GM04503 (cell line): ENCODE data around the gene HTR2B.
"Not testable (repeated sequence)": the region's sequence is repeated elsewhere in the genome, so short reads cannot be mapped to it uniquely, and the experiment has no call there.

Experiments used
- DNase-seq: peaks from one replicate; pipeline ENCODE4 v3.0.0-alpha.2; 2012; ENCODE audit warnings: low read depth

The HTR2B gene

DNA sequence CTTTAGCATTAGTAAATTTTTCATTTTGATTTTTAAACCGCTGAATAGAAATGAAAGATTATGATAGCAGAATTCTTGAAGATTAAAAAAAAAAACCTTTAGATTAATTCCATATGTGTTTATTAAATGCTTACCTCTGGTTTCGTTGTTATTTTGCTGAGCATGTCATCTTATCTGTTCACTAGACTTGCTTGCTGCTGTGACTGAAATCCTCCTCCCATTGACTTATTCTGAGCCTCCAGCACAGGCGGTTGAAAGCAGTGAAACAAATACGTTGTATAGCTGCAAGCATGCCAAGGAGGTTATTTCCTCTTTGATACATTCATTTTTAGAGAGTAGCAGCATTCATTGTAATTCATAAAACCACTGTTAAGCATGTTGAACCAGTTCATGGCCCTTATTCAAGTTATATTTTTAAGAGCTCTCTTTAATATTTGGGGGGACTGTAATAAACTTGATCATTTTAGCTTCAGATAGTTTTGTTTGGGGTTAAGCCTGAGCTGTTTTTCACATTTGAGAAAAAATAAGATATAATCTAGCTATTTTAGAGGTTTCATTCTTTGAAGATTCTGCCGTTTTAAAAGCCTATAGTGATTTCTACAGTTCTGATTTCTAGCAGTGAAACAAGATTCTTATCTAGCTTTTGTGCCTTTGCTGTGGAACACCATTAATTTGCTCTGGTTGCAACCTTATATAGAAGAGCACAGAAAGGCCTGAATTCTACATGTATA, at the start of gene HTR2B:
Gene HTR2B (minus strand): TSS at position 205 of the 731 bp plus-strand sequence. CDS start 1,278 bp downstream, outside the sequence.
- no peak for DNase-seq

DNA sequence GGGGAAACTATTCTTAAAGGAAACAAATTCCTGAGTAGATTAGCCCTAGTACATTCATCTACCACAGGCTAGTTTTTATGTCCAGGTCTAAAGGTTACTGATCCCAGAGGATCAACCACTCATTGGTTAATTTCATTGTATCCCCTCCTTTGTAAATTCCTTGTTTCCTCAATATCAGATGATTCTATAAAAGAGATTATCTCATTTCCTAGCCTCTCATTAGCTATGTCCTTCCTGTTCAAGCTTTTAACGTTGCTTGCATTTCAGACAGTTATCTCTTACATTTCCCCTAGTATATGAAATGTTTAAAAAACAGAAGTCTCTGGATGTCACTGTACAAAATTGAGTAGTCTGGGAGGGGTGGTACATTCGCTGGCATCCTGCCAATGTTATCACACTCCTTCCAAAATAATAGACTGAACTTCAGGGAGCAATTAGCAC, 49.4 kb upstream of the HTR2B start:
- no peak for DNase-seq

DNA sequence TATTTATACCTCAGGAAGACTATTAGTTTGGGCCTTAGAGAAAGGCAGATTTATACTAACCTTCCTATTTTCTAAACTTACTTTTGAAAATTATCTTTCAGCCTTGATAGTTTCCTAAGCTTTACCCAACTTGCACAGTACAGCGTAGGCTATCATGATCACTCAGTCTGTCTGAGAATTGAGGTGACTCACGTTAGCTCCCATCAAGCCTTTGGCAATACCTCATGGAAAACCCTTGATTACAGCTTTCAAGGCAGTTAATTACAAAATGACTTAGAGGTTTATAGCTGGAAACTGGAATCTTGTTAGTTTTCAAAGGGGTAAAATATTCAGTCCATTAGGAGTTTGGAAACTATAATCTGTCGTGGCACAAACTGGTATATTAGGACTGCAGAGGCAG, 47.2 kb upstream of the HTR2B start:
- no peak for DNase-seq

DNA sequence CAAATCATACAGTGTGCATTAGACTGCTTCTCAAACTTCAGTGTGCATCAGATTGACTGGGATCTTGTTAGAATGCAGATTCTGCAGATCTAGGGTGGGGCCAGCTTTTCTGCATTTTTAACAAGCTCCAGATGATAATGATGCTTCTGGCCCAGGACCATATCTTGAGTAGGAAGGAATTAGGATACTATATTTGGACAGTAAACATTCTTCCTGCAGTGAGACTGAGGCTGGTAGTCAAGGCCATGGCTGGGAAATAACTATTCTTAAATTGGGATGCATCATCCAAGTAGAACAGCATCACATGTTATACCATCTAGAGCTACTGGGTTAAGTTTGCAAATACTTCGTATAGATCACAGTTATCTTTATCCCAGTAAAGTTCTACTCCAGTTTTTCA, 45.2 kb upstream of the HTR2B start:
- peak; percentile 87 for DNase-seq

DNA sequence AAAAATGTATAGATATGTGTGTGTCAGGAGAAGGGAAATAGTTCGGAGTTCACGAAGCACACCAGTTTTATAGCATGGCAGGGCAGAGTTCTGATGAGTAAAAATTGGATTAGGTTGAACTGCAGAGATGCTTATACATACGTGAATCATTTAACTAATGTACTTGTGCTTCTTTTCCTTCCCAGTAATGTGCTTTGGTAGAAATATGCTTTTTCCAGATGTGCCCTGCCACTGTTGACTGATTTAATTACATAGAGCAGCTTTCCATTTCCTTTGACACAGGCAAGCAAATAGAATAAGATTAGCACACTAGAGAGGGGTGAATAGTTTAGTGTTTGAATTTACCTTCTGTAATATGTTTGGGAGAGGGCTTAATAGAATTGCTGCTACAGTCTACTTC, 44.6 kb upstream of the HTR2B start:
- DNase-seq, result no peak

DNA sequence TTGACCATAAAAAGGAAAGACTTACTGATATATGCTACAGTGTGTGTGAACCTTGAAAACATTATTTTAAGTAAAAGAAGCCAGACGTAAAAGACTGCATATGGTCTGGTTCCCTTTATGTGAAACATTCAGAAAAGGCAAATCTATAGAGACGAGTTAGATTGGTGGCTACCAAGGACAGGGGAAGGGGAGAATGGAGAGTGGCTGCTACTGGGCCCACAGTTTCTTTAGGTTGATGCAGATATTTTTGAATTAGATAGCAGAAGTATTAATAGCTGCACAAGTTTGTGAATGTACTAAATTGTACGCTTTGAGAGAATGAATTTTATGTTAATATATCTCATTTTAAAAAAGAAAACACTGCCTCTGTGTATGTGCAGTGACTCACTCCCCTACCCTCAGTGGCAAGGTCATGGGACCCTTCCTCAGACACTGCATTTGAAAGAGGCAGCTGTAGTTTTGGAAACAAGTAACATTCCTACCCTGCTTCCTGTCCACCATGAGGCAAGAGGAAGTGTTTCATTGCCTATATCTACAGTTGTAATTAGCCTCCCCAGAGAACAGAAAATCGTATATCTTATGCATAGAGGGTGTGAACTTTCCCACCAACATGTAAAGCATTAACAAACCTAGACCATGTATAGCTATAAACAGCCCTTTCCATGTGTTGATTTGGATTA, 43.8 kb upstream of the HTR2B start:
- no peak for DNase-seq

DNA sequence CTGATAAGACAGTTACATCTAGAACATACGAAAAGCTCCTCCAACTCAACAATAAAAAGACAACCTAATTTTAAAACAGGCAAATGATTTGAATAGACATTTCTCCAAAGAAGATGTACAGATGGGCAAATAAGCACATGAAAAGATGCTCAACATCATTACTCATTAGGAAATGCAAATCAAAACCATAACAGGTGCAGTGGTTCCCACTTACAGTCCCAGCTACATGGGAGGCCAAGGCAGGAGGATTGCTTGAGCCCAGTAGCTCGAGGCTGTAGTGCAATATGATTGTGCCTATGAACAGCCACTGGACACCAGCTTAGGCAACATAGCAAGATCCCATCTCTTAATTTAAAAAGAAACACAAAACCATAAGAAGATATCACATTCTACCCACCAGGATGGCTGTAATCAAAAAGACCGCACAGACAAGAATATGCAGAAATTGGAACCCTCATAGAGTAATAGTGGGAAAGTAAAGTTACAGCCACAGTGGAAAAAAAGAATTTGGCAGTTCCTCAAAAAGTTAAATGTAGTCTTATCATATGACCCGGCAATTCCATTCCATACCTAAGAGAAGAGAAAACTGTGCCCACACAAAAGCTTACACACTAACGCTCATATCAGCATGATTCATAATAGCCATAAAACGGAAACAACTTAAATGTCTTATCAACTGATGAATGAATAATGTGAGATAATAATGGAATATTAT, 43.1 kb upstream of the HTR2B start:
- DNase-seq, result no peak

DNA sequence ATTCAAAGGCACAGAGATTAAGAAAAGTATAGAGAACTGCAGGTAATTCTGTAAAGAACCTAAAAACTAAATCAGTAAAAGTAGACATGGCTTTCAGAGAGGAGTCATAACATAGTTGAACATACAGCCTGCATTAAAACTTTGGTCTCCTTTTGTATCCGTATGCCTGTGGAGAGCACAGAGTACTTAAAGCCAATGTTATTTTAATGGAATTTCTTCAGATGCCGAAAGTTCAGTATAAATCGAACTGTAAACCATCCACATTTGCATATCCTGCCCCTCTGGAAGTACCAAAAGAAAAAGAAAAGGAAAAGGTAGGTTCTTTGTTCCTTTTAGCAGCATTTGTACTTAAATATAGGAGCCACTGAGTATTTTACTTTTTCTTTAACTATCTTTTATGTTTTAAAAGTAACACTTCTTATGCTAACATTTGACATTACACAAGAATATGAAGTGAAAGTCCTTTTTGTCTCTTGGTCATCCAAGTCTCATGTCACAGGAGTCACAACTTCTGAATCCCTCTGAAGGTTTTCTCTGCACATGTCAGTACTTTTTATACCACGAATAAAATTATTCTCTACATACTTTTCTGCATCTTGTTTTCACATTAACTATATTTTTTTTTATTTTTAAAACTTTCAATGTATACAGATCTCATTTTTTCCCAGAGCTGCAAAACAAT, 38.7 kb upstream of the HTR2B start:
- DNase-seq, result no peak

DNA sequence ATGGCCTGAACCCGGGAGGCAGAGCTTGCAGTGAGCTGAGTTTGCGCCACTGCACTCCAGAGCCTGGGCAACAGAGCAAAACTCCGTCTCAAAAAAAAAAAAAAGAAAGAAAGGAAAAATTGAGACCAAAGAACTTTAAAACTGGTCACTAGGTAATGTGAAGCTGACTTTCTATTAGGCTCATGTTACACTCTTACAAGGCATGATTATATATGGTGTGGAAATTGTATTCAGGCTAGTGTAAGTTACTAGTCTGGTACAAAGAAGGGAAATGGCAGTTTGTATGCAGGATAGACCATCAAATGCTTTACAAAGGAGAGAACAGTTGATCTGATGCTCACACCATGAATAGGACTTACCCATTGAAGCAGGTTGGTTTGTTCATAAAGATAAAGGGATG, 38.2 kb upstream of the HTR2B start:
- DNase-seq, result no peak

DNA sequence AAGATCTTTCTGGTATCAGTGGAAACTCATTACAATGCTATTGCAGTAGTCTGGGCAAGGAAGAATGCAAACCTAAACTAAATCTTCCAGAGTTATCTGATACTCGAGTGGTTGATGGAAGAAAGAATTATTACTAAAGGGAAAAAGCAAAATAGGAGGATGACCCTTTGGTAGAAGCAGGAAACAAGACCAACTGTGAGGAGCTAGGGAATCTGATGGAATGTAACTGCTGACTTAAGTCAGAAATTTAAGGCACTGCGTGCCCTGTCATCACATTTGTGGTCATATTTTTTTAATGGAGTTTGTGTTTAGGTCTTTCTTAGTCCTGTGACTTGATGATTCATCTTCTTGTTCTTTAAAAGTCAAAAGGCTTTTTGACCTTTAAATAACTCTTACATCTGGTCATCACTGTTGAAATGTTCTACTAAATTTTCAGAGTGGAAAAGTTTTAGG, 37.1 kb upstream of the HTR2B start:
- DNase-seq, result peak; percentile 99

DNA sequence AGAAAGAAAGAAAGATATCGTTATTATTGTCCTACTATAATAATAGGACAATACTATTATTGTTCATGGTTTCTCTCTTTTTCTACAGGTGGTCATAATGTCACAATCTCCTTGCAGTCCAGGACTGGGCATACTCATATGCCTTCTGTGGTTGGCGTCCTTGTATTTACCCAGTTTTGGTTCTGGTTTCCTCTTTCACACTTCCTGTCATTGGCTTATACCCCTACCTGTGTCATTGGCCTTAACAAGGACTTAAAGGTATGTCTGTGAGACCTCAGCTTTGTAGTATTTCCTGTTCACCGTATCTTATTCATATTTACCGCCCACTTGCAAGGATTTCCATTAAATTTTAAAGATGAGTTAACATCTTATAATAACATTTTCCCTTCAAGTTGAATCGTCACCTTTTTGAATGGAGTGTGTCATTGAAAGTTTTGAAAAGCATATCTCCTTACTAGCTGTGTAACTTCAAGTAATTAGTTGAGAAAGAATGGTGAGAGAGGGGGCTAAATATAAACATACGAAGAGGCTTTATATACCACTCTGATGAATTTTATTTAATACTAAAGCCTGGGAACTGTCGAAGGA, 36.5 kb upstream of the HTR2B start:
- DNase-seq, result no peak

DNA sequence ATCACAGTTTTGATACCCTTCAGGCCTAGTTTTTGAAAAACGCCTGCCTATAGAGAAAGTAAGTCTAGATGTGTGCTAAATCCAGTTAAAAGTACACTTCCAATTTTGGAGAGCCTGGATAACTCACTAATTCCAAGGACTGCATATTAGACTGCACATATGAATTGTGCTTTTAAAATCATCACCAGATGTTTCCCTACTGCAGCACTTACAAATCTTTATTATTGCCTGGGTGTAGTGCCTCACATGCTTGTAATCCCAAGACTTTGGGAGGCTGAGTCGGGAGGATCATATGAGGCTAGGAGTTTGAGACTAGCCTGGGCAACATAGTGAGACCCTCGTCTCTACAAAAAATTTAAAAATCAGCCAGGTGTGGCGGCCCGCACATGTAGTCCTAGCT, 35.9 kb upstream of the HTR2B start:
- DNase-seq, result no peak

DNA sequence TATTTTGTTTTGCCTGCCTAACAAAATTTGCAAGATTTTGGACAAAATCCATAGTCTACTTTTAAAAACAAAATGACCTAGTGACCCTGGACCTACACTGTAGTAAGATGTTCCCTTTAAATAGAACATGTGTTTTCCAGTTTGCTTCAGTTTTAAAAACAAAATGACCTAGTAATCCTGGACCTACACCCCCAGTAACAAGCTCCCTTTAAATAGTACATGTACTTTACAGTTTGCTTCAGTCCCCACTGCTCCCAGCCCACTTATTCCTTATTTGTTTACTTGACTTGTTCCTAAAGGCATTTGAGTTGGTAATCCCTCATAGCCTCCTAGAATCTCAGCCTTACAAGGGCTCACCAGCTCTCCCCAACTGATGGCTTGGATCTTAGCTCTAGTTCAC, 34.5 kb upstream of the HTR2B start:
- DNase-seq, result no peak

DNA sequence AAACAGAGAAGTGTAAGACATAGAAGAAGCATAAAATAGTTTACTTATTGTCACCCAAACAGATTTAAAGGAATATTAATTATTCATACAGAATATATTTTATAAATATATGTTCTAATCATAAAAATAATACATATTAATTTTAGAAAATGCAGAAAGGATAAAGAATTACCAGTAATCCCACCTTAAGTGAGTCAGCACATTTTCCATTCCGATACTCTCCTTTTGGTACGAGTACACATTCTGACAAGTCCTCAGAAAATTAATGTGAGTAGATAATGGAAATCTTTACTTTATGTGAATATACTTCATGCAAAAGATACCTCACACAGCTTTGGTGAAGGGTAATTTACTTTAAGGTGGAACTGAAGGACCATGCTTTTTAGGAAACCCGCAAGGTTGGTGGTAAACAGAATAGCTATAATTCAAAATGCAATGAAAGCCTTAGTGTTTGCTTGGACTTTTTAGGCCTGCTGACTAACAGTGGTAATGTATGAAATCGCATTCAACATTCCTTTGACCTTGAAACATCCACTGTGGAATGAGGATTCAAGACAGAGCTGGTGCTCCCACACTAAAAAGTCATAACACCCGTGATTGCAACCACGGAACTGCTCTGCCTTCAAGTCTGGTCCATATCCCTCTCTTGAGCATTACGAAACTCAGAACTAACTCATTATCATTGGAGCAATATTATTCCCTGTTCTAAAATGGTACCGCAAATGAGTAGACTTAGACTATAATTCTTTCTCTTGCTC, 28.1 kb upstream of the HTR2B start:
- DNase-seq, result peak; percentile 79

DNA sequence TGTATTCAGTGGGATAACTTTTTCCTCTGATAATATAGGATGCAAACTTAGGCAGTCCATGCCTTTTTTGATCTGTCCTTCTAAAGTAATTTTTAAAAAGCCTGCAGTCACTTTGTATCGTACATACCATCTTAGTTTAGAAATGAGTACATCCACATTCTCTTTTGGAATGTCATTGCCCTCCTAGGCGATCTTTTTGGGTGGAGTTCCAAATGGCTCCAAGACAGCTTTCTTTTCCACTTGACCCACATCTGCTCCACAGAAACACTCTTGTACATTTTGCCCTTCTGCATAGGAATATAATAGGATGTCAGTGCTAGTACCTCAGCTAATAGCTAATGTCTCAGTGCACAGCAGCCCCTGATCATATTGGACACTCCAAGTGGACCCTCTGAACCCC, 21.8 kb upstream of the HTR2B start:
- no peak for DNase-seq

DNA sequence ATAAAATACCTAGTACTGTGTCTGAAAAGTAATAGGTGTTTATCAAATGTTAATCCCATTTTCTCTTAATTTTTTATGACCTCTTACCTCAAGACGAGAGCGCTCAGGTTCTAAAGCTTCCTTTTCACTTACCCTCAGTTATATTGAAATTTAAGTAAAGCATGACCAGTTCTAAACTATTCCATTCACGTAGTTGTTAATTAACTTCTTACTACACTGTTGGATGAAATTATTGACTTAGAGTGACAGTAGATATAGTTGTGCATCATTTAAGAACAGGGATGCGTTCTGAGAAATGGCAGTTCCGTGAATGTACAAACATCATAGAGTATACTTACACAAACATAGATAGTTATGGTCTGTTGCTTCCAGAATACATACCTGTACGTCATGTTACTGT, 20.1 kb upstream of the HTR2B start:
- DNase-seq, result no peak

DNA sequence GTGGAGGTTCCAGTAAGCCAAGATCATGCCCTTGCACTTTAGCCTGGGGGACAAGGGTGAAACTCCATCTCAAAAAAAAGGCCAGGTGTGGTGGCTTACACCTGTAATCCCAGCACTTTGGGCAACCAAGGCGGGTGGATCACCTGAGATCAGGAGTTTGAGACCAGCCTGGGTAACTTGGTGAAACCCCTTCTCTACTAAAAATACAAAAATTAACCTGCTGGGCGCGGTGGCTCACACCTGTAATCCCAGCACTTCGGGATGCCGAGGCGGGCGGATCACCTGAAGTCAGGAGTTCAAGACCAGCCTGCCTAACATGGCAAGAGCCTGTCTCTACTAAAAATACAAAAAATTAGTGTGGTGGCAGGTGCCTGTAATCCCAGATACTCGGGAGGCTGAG, 16.0 kb upstream of the HTR2B start:
- not testable (repeated sequence) for DNase-seq

DNA sequence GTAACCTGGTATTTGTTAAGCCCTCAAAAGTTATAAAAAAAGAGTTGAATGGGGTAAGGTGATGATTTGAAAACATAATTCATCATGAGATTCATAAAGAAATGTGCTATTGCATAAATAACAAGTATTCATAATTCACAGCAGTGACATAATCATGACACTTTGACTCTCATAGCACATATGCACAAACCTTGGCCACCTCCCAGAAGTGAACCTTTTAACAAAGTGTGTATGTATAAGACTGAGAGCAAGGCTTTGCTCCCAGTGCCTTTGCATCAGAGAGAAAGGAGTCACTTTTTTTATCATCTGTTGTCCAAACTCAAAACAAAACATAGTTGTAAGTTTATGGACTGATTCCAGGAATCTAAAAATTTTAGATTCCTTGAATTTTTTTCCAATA, 15.0 kb upstream of the HTR2B start:
- no peak for DNase-seq

DNA sequence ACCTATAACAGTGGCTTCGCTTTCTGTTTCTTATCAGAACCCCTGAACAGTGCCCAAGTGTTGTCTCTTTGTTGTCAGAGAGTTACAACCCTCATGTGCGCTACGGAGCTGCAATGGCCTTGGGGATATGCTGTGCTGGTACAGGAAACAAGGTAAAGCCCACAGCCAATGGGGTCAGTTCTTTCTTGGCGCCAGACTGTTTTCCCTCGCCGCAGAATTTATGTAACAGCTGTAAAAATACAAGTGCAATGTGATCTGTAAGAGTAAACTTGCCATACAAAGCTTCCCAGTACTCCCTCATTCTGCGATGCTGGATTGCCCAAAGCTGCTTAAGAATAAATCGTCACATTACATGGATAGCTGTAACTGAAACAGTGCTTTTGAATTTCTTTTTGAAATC, 13.9 kb upstream of the HTR2B start:
- DNase-seq, result no peak

DNA sequence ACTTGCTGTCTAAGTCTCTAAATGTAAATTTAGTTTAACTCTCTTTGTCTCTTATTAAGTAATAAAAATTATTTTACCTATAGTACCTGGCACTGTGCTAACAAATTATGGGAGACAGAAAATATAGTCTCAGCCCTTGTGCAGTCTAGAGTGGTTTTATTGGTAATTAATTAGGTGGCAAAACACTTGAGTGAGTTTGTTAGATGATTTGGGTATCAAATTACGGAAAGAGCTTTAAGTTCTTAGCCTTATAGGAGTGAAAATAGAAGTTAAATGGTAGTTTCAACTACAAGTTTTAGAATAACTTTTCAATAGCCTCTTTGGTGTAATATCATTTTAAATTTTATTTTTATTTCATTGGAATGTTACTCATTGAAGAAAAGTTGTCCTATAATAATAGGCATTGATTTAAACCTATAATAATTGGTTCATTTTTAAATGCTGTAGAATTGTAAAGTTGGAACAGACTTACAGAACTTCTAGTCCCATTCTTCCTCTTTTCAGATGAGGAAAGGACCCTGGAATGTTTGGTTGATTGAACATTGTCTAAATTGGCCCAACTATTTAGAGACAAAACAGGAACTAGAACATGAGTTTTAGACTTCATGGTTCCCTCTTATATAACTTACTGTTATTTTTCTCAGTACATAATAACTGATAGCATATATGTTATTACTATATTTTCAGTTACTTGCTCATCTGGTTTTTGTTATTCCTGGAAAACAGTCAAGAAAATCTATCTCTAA, 10.2 kb upstream of the HTR2B start:
- no peak for DNase-seq
